Tongue (tissue), 2 donors: ENCODE data around the gene SELPLG. TPM values are rescaled to one million over a fixed set of nuclear protein-coding genes. Genes with fewer than 3 reads are reported as not detected.
"Not testable (repeated sequence)": the region's sequence is repeated elsewhere in the genome, so short reads cannot be mapped to it uniquely, and the experiment has no call there.

Source experiments
- DNase-seq: peaks from one replicate; pipeline ENCODE4 v3.0.0-alpha.2; 2015
- total RNA-seq: library from RNA; depleted of rRNA; stranded (reverse); fragments of >200 nt; gene quantifications from one replicate; pipeline ENCODE4 v1.2.3, GENCODE V29; 2014

The SELPLG gene
- total RNA-seq, 1 donor from 2014 or later = 2.2 TPM

DNA sequence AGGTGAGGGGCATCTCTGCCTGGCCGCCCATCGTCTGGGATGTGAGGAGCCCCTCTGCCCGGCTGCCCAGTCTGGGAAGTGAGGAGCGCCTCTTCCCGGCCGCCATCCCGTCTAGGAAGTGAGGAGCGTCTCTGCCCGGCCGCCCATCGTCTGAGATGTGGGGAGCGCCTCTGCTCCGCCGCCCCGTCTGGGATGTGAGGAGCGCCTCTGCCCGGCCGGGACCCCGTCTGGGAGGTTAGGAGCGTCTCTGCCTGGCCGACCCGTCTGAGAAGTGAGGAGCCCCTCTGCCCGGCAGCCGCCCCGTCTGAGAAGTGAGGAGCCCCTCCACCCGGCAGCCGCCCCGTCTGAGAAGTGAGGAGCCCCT lies 22.1 kb upstream of the SELPLG start:
- DNase-seq = not testable (repeated sequence)

DNA sequence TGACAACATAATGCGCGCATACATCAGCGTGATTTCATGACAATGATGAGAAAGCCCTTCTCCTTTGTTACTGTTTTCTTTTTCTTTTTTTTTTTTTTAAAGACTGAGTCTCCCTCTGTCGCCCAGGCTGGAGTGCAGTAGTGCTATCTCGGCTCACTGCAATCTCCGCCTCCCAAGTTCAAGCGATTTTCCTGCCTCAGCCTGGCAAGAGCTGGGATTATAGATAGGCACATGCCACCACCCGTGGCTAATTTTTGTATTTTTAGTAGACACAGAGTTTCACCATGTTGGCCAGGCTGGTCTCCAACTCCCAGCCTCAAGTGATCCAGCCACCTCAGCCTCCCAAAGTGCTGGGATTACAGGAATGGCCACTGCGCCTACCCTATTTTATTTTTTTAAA lies 20.9 kb upstream of the SELPLG start:
- not testable (repeated sequence) for DNase-seq

DNA sequence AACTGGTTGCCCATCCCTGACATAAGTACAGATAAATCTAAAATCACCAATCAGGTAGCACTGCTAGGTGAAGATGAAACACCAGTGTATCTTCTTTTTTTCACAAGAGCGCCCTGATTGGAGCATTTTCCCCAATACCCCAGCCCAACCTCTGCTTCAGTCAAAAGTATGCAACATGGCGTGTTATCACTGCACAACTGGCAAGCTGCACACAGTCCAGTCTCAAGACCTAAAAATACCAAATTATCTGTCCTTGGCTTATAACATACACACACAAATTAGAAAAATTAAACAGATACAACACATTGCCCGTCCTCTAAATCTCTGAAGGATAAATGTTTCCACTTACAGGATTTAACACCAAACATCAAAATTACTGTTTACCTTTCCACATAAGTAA lies 20.2 kb upstream of the SELPLG start:
- no peak for DNase-seq

DNA sequence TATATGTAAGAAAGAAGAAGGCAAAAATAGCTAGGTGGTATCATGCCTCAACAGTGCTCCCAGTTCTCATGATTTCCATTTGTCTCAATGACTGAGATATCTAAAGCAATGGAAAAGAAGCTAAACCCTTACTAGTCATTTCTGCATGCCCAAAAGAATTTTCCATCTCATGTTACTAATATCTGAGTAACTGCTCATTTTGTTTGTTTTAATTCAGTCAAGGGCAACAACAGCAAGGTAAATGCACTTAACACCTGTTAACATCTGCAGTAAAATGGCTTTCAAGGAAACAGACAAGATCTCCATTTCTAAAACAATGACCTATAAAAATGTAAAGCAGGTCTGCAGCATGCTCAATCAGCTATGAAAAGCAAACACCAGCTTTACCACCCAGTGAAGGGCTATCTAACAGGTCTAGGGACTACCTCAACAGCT lies 19.4 kb upstream of the SELPLG start:
- no peak for DNase-seq

DNA sequence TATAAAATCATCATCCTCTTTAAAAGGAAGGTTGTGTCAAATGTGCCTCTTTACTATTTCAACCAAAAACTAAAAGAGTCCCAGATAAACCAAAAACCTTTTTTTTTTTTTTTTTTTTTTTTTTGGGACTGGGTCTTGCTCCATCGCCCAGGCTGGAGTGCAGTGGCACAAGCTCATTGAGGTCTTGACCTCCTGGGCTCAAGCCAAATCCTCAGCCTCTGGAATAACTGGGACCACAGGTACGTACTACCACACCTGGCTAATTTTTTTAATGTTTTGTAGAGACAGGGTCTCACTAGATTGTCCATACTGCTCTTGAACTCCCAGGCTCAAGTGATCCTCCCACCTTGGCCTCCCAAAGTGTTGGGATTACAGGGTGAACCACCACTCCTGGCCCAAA lies 16.4 kb upstream of the SELPLG start:
- no peak for DNase-seq

DNA sequence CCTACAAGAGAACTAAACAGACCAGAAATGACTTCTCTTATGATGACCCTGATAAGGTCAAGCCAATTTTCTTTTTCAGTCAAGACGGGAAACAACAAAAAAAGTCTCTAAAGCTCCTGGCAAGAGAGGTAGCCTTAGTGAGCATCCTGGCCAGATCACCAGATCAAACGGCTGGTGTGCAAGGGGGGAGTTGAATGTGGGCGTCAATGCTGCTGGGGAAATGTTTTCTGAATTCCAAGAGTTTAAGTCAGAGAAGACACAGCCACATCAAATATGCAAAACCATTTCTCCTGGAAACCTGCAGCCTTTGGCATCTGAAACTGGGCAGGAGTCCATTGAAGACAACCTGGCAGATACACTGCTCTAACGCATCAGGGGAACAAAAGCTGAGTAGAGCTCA lies 16.0 kb upstream of the SELPLG start:
- DNase-seq = no peak

GRCh38 chr12:108649126-108649525 lies 15.4 kb upstream of the SELPLG start:
- DNase-seq = no peak

GRCh38 chr12:108648371-108648770 lies 14.7 kb upstream of the SELPLG start:
- DNase-seq = no peak

GRCh38 chr12:108647585-108648287 lies 14.0 kb upstream of the SELPLG start:
- no peak for DNase-seq

- peak; percentile 68 for DNase-seq
Measured at GRCh38 chr12:108646600-108647579, 13.2 kb upstream of the SELPLG start.

GRCh38 chr12:108645686-108646599 lies 12.2 kb upstream of the SELPLG start:
- DNase-seq = peak; percentile 69

DNA sequence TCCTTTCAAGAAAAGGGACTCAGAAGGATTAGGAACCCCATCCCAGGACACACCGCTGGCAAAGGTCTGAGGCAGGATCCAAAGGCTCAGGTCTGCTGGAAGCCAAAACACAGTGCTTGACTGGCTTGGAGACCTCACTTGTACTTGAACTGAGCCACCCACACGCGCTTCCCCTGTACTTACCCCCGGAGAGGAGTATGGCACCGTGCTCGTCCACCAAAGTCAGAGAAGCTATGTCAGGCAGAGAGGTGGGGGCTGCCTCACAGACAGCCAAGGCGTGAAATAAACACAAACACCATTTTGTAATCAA lies 11.1 kb upstream of the SELPLG start:
- no peak for DNase-seq

DNA sequence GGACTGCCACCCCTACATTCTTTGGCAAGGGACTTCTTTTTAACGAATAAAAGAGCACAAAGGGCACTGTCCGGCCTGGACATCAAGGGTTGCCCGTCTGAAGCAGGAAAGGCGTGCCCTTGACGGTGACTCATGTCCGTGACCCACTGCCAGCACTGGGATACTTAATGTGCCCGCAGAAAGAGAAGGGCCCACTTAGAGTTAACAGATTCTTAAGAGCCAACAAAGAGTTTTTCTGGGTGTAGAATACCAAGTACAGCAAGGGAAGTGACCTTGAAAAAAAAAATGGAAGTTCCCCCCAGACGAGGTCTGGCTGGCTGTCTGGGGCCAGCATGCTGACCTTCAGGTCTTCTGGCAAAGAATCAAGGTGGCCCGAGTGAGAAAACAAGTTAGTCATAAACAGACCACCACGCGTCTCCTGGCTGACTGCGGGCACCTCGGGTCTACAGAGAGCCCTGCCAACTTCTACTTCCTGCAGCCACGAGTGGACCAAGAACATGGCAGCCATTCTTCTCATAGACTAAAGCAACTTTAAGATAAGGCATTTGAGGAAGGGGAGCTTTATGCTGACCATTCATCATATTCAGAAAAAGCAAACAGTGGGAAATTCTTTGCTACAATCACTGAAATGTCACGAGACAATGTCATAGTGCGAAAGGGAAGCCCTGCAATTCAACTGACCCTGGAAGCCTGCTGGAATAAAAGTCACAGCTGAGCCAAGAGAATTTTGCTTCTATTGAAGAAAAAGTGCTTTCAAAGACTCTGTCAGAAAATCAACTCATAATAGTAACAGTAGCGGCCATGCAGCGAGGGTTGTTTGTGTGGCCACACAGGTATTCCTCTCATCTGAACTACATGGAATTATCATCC lies 10.5 kb upstream of the SELPLG start:
- DNase-seq = no peak

DNA sequence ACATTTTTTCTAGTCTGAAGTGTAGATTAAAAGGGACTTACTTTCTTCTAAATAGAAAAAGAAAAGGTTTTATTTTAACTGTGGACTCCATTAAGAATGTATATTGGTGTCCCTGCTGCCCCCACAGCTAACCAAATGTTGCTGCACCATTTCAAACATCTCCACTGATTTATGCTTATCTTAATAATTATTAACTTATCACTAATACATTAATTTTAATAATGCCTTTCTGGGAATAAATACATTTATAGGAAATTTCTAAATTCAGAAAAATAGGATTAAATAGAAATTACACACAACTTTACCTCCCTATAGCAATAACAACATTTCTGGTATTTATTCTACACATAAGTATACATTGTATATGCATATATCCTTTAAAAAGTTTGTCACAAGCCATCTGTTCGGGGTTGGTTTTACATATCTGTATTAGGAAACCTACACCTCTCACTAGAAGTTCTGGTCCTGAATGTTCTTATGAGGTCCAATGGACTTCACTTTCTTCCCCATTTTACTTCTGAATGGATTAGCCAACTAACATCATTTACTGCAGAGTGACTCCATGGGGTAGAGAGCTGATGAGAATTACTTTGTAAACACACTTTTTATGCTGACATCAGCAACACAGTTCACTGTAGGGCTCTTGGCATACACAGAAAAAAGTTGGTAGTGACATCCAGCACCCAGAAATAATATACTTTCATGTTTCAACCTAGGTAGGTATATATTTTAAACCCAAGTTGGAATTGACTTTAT lies 9.4 kb upstream of the SELPLG start:
- no peak for DNase-seq

DNA sequence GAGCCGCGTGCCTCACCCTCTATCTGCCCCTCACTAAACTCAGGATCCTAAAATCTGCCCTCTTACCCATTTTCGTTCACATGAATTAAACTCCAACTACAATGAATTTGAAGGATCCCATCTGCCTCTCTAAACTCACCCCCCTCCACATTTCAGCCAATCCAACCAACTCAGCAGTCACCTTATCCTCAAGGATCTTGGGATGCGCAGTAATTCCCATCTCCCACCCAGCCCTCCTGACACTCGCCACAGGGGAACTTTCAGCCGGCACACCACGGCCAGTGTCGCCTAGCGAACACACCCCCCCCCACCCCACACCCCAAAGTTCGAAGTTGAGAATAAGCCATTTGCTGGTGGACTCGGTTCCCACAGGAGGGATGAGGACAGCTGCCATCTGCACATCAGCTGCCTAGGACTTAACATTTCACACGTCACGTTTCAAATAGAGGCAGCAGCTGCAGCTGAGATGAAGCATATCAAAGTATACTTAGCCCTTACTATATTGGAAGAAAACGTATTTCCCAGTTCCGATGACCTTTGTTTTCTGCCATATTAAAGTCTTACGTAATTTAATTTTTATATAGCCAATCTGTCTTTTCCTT lies 8.7 kb upstream of the SELPLG start:
- DNase-seq = peak; percentile 97

DNA sequence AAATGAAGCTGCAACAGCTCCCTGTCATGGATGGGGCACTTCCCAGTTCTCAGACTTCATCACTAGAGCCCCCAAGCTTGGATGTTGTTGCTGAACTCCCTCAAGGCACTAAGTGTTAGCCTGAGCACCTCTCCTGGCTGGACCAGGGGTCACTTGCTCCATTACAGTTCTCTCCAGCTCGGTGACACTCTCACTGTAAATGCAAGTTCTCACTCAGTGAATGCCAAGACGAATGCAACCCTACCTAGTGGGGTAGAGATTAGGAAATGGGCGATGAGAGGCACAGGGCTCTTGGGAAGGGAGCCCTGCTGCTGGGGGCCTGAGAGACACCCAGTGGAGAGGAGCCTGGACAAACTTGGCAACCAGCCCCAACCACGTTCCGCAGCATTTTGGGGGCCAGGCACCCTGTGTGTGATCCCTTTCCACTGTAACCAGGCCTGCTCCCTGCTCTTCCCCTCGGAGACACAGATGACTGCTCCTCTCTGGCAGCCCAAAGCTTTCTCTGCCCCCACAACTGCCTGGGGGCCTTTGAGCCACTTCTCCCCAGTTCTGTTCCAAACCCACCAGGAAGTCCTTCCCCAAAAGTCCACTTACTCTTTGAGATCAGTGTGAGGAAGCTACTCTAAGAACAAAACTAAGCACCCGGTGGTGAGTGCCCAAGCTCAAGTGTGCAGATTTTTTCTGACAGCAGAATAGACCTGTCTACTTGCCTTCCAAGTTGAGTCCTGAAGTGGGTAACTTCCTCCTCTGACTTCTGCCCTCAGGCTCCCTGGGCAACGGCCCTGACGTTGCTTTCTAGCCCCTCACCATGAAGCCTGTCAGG lies 8.0 kb upstream of the SELPLG start:
- DNase-seq = no peak

GRCh38 chr12:108640802-108641445 lies 7.2 kb upstream of the SELPLG start:
- DNase-seq = no peak

DNA sequence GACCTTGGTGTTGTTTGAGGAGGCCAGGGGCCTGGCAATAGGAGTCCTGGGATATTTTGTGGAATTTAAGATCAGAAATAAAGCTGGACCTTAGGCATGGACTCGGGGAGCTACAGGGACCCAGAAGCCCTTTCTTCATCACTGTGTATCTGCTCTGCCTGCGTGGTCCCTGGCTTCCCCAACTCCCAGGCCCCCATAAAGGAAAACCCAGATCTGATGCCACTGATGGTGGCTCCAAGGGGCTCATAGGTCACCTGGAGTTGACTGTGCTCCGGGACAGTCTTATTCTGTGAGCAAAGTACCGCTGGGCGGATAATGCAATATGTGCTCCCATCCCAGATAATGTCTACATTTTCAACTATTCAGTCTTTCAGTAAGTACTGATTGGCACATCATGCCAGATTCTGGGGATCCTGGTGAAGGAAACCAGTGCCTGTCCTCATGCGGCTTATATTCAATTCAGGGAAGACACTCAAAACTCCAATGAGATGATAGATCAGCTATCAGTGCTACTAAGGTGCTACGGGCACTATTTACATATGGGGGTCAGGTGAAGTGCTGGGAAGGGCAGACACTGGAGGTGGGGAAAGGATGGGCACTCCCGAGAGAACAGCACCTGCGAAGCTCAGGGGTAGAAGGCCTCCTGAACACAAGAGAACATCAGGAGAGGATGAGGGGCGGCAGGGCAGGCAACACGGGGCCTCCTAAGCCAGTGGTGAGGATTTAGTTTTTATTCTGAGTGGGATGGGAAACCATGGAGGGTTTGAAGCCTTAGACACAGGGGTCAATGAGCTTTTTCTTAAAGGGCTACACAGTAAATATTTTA lies 5.5 kb upstream of the SELPLG start:
- DNase-seq = no peak
